DMS114 treated with DMSO at 0.1 percent for 48 hours (cell line): Measurements from ENCODE around the gene GIMAP8.

Source experiments
- DNase-seq: peaks from one replicate; lab custom pipeline; 2025; ENCODE audit not compliant: unreplicated experiment; lab: John Stamatoyannopoulos, UW

The GIMAP8 gene

GRCh38 chr7:150410680-150411346, 39.6 kb upstream of the GIMAP8 start:
- no peak for DNase-seq

- DNase-seq, result no peak
Observed at GRCh38 chr7:150411606-150412005, 38.8 kb upstream of the GIMAP8 start.

- DNase-seq, result no peak
Observed at GRCh38 chr7:150412016-150412415, 38.4 kb upstream of the GIMAP8 start.

- DNase-seq, result no peak
Observed at GRCh38 chr7:150412518-150413488, 37.6 kb upstream of the GIMAP8 start.

GRCh38 chr7:150413640-150414081, 36.8 kb upstream of the GIMAP8 start:
- no peak for DNase-seq

GRCh38 chr7:150415161-150416153, 35.0 kb upstream of the GIMAP8 start:
- DNase-seq, result no peak

GRCh38 chr7:150417239-150417638, 33.2 kb upstream of the GIMAP8 start:
- no peak for DNase-seq

GRCh38 chr7:150417863-150418262, 32.6 kb upstream of the GIMAP8 start:
- no peak for DNase-seq

GRCh38 chr7:150420242-150420641, 30.2 kb upstream of the GIMAP8 start:
- no peak for DNase-seq

GRCh38 chr7:150420987-150421674, 29.3 kb upstream of the GIMAP8 start:
- peak; percentile 53 for DNase-seq

- DNase-seq, result no peak
Observed at GRCh38 chr7:150421831-150422230, 28.6 kb upstream of the GIMAP8 start.

GRCh38 chr7:150425670-150426069, 24.8 kb upstream of the GIMAP8 start:
- no peak for DNase-seq

GRCh38 chr7:150428671-150429451, 21.6 kb upstream of the GIMAP8 start:
- DNase-seq, result no peak

- DNase-seq, result no peak
Observed at GRCh38 chr7:150429699-150430098, 20.7 kb upstream of the GIMAP8 start.

- DNase-seq, result no peak
Observed at GRCh38 chr7:150430465-150431085, 19.9 kb upstream of the GIMAP8 start.

GRCh38 chr7:150431839-150432658, 18.4 kb upstream of the GIMAP8 start:
- DNase-seq, result no peak

- DNase-seq, result no peak
Observed at GRCh38 chr7:150432915-150433892, 17.2 kb upstream of the GIMAP8 start.
